RWPE1 (cell line): ENCODE measurements around the gene WNT4.
A peak's percentile ranks its signal among the peaks of the same experiment; 100 is the strongest.

Source experiments
- CTCF ChIA-PET: fragments of 350-600 bp; sonication (Branson Sonifier 250); formaldehyde crosslinking; extraction: SDS; loops from one replicate; lab custom pipeline; 2021; lab: Yijun Ruan, JAX
- POLR2A ChIA-PET: fragments of 400-600 bp; formaldehyde crosslinking; extraction: SDS; loops from one replicate; lab custom pipeline; 2020; ENCODE audit warnings: antibody characterized with exemption; ENCODE audit not compliant: low non-redundant PET; lab: Yijun Ruan, JAX
- DNase-seq: peaks from one replicate; pipeline ENCODE4 v3.0.0; 2012; ENCODE audit warnings: low spot score
- H3K27ac ChIP-seq: fragments of 450-650 bp; 2 replicates; pipeline ENCODE4 v1.5.1; 2017
- TF ChIP-seq, protein P1 (sequence below): fragments of 450-650 bp; conservative IDR thresholded peaks from 2 replicates; pipeline ENCODE4 v1.5.1; 2017; ENCODE audit warnings: low read depth, mild to moderate bottlenecking

WNT4 gene

DNA sequence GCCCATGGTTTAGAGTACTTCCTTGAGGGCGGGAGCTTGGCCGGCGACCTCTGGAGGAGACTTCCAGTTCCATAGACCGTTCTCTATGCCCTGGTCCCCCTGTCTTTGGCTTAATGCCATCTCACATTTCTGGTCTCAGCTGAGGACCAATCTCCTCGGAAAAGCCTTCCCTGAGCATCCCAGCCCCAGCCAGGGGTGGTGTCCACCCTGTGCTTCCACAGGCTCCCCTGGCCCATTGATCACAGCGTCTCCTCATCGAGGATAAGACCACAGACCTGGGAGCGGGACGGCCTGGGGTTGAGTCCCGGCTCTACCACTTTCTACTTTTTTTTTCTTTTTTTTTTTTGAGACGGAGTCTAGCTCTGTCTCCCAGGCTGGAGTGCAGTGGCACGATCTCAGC, 14.5 kb downstream of the WNT4 start:
- CTCF ChIA-PET = interaction anchor here (0.6 to 0.7 kb wide), 2 partner anchors 242 to 280 kb away, joined by 3 to 4 read pairs; no protein-coding TSS in a partner anchor
- TF ChIP-seq, protein P1, sequence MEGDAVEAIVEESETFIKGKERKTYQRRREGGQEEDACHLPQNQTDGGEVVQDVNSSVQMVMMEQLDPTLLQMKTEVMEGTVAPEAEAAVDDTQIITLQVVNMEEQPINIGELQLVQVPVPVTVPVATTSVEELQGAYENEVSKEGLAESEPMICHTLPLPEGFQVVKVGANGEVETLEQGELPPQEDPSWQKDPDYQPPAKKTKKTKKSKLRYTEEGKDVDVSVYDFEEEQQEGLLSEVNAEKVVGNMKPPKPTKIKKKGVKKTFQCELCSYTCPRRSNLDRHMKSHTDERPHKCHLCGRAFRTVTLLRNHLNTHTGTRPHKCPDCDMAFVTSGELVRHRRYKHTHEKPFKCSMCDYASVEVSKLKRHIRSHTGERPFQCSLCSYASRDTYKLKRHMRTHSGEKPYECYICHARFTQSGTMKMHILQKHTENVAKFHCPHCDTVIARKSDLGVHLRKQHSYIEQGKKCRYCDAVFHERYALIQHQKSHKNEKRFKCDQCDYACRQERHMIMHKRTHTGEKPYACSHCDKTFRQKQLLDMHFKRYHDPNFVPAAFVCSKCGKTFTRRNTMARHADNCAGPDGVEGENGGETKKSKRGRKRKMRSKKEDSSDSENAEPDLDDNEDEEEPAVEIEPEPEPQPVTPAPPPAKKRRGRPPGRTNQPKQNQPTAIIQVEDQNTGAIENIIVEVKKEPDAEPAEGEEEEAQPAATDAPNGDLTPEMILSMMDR = no peak
- DNase-seq = no peak
- H3K27ac ChIP-seq = peak overlapping the region; percentile 32
- POLR2A ChIA-PET = no interaction called here

DNA sequence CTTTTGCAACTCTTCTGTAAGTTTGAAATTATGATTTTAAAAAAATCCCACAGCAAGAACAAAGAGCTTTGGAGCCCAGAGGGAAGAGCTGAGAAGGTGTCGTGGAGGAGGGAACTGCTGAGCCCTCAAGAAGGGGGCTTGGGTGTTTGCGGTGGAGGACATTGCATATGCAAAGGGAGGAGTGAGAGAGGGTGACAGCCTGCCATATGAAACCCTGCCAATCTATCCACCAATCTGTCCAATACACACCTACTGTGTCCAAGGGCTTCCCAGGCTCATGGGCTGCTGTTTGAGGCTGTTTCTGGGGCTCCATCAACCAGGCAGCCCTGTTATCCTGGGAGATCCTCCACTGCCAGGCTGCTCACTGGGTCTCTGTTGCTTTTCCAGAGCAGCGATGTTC, 15.2 kb downstream of the WNT4 start:
- ChIA-PET POLR2A (no interaction called here), CTCF (interaction anchor here (0.7 kb wide), 1 partner anchor 243 kb away, joined by 3 read pairs; no protein-coding TSS in a partner anchor)
- DNase-seq = no peak
- TF ChIP-seq, protein P1 = no peak
- H3K27ac ChIP-seq = peak overlapping the region; percentile 32

DNA sequence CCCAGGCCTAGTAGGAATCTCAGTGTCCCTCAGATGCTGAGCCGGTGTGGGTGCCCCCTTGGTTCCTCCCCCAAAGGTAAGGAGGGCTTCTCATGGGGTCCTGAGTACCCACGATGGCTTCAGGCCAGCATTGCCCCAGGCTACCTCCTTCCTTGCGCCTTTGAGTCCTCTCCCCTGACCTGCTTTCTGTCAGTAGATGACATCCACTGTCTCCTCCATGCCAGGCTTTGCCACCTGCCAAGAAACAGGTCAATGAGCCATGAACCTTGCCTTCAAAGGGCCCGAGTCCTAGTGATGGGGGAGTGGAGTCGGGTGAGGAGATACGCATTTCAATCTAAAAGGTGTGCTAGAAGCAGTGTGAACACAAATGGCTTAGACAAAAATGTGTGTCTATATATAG, 15.6 kb downstream of the WNT4 start:
- TF ChIP-seq, protein P1 = no peak
- ChIA-PET CTCF (no interaction called here), POLR2A (no interaction called here)
- DNase-seq = no peak
- peak overlapping the region; percentile 18; the same call in 1 of the 2 replicates for H3K27ac ChIP-seq

DNA sequence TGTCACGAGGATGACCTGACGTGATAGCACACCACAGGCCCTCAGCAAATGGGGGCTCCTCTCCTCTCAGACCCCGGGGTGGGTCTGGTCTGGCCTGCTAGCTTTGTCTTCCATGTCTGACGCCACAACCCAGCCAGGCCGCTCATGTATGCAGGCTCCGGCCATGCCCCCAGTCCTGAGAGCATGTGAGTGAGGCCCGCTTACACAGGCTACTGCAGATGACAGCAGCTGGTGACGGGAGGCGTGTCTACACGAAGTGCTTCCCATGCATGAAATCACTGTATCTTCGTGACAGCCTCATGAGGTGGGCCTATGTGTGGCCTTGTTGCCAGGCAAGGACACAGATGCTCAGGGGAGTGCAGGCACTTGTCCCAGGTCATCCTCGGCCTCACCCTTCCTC, 16.4 kb downstream of the WNT4 start:
- peak overlapping the region; percentile 18 for H3K27ac ChIP-seq
- POLR2A ChIA-PET = interaction anchor here (0.7 kb wide), 1 partner anchor 384 kb away, joined by 3 read pairs; no protein-coding TSS in a partner anchor
- CTCF ChIA-PET = interaction anchor here (0.7 kb wide), 1 partner anchor 1508 kb away, joined by 3 read pairs; no protein-coding TSS in a partner anchor
- TF ChIP-seq, protein P1 = no peak
- DNase-seq = no peak

DNA sequence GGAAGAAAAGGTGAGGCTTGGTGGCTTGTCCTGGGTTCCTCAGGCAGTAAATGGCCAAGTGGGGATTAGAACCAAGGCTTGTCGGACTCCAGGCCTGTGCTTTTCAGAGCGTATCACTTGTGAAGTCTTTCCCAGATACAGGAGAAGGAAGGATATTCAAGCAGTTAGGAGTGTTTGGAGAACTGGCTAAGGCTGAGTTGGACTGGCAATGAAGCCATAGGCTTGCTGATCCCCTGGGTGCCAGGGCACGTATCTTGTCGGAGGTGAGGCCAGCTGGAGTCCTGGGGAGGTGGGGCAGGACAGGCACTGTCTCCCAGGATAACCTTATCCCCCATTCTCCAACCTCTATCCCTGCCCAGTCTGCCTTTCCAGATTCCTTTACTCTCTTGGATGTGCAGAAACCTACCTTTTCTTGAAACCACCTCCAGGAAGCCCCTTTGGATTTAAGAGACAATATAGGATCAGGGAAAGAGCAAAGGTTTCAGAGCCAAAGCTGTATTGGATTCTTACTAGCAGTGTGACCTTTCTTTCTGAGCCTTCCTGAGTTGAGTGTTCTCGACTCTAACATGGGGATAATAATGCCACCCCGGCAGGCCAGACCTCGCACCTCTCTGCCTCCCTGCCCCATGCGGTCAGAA, 18.2 kb downstream of the WNT4 start:
- no peak for DNase-seq
- TF ChIP-seq, protein P1 = no peak
- CTCF ChIA-PET = no interaction called here
- peak overlapping the region; percentile 44 for H3K27ac ChIP-seq
- POLR2A ChIA-PET = no interaction called here

DNA sequence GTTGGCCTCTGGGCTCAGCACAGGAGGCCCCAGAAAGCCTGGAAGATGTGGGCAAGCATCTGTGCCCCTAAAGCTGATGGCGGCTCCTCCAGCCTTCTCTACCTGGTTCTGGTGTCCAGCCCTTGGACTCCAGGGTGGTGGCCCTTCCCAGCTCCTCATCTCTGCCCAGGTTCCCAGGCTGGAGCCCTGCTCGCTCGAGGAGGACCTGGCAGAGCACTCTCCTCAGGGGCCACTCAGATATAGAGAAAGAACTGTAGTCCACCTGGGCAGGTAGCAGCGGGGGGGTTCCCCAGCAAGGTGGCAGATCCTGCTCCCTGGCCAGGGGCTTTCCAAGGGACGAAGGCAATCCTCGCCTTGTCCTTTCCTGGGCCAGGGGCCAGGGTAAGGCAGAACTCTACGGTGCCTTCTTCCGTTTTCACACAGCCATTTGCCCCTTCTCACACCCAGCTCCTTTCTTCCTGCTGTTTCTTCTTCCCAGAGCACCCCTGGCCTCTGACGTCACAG, 18.9 kb downstream of the WNT4 start:
- peak overlapping the region; percentile 44 for H3K27ac ChIP-seq
- TF ChIP-seq, protein P1 = no peak
- DNase-seq = no peak
- ChIA-PET POLR2A (no interaction called here), CTCF (no interaction called here)
